Epithelial cell of esophagus (primary cell): ENCODE data around the gene MARCO.

Experiments
- DNase-seq: peaks from one replicate; pipeline ENCODE4 v3.0.0; 2010; ENCODE audit warnings: low read depth
- H3K4me3 ChIP-seq: 2 replicates; pipeline ENCODE4 v1.5.1; 2011; ENCODE audit warnings: mild to moderate bottlenecking, low read length, control low read depth
- CTCF ChIP-seq: IDR thresholded peaks from 2 replicates; pipeline ENCODE4 v1.5.1; 2011; ENCODE audit warnings: low read depth, mild to moderate bottlenecking, low read length, control low read depth, inconsistent platforms; ENCODE audit not compliant: insufficient read depth; ENCODE audit errors: missing control alignments

Gene MARCO

GRCh38 chr2:118967124-118967880 lies 25.3 kb downstream of the MARCO start:
- TF ChIP-seq CTCF, result no peak
- no peak overlapping the region for H3K4me3 ChIP-seq
- no peak for DNase-seq

GRCh38 chr2:118968042-118968441 lies 26.0 kb downstream of the MARCO start:
- H3K4me3 ChIP-seq, result no peak overlapping the region
- no peak for TF ChIP-seq CTCF
- no peak for DNase-seq

- DNase-seq, result peak; percentile 24
- H3K4me3 ChIP-seq, result no peak overlapping the region
- TF ChIP-seq CTCF, result no peak
Observed at GRCh38 chr2:118968961-118969733, 27.2 kb downstream of the MARCO start.

- TF ChIP-seq CTCF, result no peak
- DNase-seq, result no peak
- H3K4me3 ChIP-seq, result no peak overlapping the region
Observed at GRCh38 chr2:118969734-118970395, 27.9 kb downstream of the MARCO start.

- no peak for TF ChIP-seq CTCF
- peak; percentile 52 for DNase-seq
- no peak overlapping the region for H3K4me3 ChIP-seq
Observed at GRCh38 chr2:118970396-118971135, 28.6 kb downstream of the MARCO start.

GRCh38 chr2:118971245-118972122 lies 29.5 kb downstream of the MARCO start:
- DNase-seq, result peak; percentile 79
- no peak for TF ChIP-seq CTCF
- H3K4me3 ChIP-seq, result no peak overlapping the region
